Stimulated activated CD4-positive, alpha-beta T cell treated with anti-CD3 and anti-CD28 coated beads, Interleukin-15, amount 100 ng/mL, for 1 hour (primary cell): Measurements from ENCODE around the gene ZBTB17.

Experiments used
- DNase-seq, 2 donors: peaks; one replicate each; pipeline ENCODE4 v3.0.0-alpha.2; 2020; ENCODE audit warnings: low read depth in 1 of 2, low spot score in 1 of 2

ZBTB17 gene

DNA sequence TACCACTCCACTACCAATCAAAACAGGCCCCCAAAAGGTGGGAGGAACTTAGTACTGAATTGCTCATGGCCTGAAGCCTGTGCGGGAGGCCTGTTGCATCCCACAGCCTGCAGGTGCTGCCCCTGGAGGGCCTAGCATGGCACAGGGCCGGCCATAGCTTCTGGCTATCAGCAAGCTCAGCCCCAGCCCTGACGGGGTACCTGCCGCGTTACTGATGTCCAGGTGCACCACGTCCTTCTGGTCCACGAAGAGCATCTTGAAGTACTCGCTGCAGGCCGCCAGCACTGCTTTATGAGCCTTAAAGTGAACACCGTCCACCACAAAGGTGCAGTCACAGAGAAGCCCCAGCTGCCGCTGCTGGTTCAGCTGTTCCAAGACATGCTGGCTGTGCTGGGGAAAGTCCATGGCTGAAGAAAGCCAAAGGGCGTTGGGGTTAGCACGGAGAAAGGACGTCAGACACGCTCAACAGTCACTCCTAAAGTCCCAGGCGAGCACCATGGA lies 27.8 kb downstream of the ZBTB17 start:
- DNase-seq, result no peak

DNA sequence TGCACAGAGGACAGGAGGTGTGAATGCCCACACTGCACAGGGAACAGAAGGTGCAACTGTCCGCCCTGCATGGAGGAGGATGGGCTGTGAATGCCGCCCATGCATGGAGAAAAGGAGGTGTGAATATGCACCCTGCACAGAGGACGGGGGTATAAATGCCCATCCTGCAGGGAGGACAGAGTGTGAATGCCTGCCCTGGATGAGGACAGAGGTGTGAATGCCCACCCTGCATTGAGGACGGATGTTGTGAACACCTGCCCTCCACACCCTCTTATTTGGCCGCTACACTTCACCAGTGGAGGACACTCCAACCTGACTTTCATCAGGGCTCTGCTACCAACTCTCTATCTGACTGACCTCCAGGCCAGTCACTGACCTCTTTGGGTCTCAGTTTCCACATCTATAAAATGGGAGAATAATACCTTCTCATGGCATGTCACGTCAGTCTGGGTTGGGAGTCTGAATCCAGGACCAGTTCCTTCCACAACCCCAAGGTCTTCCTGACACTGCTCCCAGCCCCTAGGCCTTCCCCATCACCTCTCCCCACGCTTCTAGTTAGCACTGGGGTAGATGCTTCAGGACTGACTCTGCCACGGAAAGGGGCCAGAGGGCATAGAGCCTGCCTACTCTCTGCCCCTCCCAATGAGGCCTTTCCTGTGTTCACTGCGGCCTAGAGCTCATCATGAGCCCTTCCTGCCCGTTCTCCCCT lies 28.4 kb downstream of the ZBTB17 start:
- no peak for DNase-seq

DNA sequence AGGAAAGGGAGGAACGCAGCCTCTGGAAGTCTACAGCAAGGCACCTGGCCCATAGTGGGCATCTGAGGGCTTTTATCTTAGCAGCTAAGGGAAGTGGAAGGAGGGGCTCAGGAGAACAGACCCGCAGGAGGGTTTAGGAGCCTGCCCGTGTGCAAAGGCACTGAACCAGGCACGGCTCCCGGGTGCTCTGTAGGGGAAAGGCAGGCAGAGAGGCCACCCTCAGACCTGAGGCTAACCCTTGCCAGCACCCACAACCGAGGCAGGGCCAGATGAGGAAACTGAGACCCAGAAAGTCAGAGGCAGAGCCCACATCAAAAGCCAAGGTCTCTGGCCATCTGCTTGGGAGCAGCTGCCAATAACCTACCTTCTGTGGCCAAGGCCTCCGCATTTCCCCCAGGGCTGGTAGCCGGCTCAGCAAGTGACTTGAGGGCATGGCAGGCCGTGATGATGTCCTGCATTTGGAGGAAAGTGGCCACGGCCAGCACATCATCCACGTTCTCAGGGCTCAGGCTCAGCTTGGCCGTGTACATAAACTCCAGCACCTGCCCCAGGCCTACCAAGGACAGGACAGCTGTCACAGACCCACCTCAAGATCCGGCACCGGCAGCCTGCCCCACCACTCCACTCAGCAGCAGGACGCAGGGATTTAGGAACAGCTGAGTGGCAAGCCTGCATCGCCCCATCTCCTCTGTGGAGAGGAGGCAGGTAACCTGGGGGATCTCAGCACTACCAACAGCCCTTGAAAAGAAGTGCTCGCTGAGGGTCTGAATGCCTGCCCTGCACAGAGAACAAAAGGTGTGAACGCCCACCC lies 29.1 kb downstream of the ZBTB17 start:
- no peak for DNase-seq

DNA sequence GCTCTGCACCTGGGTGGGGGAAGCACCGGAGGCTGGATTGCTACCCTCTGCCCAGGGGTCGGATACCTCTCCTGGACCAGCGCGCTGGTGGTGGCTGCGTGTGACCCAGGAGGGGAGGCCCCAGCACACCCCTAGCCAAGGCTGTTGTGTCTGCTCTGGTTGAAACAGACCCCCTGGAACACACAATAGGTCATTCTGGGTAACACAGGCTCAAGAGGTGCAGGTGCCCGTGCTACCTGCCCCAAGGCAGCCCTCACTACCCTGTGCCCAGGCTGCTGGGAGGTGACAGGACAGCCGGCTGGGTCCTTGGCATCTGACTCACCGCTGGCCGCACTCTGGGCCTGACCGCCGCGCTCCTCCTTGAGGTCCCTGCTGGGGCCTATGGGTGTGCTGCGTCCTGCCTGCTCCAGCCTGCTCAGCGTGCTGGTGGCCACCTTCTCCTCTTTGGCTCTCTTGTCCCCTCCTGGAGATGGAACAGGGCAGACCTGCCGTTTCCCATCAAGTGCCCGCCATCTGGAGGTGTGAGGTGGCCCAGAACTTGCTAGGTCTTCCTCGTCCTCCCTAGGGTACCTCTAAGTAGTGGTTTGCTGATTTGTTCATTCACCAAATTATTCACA lies 30.0 kb downstream of the ZBTB17 start:
- DNase-seq, result no peak

DNA sequence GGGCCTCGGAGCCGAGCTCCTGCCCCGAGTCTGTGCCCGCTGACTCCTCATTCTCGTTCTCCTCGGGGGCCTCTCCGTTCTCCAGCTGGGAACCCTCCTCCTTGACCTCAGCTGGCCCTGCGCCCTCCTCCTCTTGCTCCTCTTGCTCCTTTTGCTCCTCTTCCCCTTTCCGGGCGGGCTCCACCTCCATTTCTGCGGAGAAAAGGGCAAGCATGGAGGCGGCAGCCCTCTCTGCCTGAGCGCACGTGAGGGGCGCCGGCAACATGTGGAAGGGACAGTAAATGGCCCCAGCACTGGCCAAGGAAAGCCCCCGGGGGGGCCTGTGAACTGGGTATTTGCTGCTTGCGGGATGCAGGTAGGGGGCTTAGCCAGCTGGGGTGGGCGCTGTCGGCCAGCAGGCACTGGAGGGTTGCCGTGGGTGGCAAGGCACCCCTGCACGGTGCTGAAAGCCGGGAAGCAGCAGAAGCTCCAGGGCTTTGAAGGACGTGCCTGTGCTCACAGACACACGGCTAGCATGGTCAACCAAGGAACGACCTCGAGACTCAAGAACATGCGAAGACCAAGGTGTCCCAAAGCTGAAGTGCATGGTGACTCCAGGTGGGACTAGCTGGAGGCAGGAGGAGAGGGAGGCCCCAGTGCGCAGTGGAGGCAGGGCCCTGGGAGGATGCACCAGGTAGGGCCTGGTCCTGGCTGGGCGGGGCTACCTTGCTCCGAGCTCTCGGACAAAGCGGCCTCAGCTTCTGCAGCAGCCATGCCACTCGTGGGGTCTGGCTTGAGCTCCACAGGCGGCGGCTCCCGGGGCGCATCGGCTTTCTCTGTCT lies 30.7 kb downstream of the ZBTB17 start:
- no peak for DNase-seq

DNA sequence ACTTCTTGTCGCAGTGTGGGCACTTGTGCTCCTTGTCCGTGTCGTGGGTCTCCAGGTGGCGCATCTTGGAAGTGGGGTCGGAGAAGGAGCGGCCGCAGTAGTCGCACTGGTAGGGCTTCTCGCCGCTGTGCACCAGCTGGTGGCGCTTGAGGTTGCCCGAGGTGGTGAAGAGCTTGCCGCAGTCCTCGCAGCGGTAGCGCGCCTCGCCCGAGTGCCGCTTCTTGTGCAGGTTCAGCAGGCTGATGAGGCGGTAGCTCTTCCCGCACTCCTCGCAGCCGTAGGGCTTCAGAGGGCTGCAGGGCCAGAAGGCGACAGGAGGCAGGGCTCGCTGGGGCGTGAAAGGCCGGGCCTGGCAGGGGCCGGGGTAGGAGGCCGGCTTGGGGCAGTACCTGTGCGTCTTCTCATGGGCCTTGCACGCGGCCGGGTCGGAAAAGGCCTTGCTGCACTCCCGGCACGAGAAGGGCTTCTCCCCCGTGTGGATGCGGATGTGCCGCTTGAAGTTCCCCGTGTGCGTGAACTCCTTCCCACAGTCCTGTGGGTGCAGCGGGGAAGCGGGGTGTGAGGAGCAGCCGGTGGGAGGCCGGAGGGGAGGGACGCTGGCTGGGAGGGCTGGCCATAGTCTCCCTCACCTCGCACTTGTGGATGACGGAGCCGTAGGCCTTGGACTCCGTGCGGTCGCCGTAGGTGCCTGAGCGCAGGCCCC lies 31.4 kb downstream of the ZBTB17 start:
- no peak for DNase-seq

DNA sequence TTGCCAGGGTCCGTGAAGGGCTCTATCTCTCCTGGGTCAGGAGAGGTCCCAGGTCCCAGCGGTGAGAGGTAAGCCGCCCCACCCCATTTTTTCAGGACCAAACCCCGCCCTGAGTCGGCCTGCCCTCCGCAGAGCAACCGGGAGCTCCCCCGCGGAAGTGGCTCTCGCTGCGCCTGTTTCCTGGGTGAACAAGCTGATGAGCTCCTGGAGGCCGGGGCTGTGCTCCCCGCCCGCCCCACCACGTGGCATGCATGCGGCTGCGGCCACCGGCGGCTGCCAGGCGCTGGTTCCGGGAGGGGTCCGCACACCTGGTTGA lies 32.0 kb downstream of the ZBTB17 start:
- DNase-seq, result no peak

DNA sequence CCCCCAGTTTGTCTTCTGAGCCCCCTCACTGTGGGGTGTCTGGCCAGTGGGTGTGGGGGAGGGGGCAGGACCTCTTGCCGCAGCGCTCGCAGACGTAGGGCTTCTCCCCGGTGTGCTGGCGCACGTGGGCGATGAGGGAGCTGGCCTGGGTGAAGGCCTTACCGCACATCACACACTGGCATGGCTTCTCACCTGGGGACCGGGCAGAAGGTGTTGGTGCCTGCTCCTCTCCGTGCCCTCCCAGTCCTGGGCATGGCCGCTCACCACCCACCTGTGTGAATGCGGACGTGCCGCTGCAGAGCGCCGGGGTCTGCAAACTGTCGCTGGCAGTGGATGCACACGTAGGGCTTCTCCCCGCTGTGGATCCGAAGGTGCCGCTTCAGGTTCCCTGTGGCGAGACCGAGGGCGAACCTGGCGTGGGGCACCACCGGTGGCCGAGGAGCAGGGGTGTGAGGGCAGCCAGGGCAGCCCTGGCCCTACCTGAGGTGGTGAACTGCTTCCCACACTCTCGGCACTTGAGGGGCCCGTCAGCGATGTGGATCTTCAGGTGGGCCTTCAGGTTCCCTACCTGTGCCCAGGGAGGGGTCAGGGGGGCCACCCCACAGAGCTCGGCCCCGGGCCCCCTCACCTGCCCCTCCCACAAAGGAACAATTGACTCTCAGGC lies 32.4 kb downstream of the ZBTB17 start:
- no peak for DNase-seq

DNA sequence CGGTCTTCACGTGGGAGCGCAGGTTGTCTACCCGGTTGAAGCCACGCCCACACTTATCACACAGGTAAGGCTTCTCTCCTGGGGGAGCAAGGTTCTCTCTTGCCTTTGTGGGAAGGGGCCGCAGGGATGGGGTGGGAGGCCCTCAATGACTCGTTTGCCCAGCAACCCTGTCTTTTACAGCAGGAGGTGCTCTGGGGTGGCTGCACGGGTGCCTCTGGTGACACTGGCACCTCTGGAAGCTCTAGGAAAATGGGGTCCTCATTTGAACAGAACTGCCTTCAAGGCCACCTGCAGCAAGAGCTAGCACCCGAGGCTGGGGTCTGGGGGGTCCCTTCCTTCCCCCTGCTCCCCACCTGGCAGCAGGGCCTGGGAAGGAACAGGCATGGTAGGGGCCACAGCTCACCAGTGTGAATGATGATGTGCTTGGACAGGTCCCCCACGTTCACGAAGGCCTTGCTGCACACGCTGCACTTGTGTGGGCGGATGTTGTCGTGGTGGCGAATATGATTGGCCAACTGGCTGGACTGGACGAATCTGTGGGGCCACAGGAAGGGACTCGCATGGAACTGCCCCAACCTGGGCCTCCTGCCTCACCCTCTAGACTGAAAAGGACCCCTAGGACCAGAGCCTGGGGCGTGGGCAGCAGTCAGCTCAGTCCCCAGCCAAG lies 33.1 kb downstream of the ZBTB17 start:
- DNase-seq, result no peak

DNA sequence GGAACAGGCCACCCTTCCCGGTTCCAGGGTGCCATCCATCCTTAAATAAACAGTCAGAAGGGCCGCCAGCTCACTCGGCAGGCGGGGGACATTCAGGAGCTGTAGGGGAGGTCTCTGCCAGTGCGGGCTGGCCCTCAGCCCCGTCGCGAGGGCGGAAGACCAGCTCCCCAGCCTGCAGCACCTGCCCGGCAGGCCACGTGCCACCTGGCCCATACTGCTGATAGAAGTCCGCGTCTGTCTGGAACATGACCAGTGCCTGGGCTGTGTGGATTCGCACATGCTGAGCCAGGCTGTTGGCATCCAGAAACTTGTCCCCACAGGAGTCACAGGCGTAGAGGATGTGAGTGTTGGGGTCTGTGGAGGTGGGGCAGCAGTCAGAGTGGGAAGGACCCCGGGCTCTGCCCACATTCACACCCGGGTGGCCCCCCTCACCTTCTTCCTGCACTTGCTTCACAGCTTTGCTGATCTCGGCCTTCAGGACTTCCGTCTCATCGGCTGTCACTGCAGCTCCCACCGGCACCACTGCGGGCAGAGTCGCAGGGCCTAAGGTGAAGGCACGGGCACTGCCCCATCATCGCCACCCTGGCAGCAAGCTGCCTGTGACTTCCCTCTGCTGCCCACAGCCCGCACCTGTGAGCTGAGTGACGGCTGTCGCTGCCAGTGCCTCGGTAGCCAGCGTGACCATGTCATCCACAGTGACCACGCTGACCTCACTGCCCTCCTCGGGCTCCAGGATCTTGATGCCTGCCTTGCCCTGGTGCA lies 33.8 kb downstream of the ZBTB17 start:
- DNase-seq, result no peak

DNA sequence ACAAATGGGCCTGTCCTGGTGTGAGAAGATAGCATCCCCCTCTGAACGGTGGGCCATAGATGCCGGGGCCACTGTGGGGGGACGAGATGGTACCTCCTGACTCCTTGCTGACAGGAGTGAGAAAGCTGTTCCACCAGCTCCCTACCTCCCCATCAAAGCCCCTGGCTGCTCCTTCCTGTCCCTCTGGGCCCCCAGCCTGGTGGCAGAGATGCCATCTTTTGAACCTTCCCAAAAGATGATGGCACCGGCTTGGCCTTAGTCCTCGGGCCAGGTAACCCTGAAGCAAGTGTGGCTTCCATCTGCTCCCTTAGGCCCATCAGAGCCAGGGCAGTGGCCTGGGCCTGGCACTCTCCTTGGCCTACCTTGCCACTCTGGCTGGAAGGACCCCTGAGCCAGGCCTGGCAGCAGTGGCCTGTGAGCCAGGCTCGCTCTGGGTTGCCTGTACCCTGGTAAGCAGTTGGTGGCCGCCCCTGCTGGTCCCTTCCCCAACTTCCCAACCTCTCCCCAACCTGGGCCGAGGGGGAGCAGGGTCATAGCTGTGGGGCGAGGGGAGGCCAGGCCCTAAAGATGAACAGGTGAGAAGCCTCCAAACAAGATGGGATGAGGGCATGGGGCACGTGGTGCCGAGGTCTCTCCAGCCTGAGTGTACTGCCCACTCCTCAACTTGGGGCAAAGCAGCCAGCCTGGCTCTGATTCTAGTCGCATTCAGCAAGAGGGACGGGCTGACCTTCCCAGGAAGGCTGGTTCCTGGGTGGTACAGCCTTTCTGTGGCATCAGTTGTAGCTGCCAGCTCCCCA lies 34.7 kb downstream of the ZBTB17 start:
- no peak for DNase-seq

DNA sequence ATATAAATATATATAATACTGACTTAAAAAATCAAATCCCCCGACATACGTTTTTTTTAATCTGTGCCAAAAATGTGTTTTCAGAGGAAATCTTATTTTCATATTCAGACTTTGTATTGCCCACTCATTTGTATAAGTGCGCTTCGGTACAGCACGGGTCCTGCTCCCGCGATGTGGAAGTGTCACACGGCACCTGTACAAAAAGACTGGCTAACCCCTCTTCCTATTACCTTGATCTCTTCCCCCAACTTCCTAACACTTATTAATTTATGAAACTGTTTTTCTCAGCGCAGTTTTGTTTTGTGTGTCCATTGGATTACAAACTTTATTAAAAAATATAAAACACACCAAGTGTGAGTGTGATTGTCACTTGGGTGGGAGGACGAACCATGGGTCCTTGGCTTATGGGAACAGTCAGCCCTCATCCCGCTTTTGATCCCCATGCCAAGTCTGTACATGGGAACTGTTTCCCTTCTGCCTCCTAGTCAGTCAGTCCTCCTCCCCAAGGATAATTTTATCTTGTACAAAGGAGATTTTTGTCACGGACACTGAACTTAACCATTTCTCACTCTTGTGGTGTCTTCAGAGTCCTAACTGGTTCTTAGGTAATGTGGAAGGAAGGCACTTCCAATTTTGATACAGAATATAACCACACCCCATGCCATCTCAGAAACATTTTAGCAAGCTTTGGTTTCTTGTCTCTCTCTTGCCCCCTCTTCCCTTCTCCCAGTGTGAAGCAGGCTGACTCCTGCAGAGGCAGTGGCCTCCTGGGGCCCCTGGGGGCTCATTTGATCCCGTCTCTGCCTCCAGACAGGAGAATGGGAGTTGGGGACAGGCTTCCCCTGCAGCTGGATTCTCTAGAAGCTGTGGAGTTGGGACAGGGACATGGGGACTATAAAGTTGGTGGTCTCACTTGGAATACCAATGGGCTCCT lies 35.5 kb downstream of the ZBTB17 start:
- DNase-seq, result no peak

DNA sequence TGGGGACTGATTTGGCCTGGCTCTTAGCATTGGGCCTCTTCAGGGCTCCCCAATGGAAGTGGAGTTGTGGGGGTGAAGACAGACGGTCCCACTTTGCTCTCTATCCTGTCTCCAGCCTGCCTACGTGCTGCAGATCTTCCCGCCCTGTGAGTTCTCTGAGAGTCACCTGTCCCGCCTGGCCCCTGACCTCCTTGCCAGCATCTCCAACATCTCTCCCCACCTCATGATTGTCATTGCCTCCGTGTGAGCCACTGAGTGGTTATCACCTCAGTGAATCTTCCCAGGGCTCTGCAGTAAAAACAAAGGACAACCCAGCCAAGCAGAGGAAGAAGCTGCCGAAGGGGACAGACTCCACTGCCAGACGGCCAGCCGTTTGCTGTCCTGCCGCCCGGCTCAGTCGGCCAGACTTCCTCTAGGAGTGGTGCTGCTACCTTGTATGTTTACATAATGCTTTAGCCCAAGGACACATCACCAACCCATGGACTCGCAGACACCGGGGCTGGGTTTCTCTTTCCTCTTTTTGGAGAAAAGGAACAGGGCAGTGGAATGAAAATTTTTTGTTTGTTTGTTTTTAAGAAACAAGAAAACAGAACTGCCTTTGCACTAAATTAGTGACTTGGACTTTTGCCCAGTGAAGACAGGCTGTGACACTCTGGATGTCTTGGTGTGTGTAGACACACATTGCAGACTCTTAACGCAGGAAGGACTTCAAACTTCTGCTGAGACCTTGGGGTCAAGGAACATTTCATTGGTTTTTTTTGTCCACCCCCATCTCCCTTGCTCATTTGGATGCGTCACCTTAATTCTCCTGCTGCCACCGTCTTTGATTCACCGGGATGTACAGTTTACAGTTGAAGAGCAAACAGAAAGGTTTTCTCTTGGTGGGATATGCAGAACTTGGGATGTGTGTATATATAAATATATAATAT lies 36.5 kb downstream of the ZBTB17 start:
- DNase-seq, result no peak

DNA sequence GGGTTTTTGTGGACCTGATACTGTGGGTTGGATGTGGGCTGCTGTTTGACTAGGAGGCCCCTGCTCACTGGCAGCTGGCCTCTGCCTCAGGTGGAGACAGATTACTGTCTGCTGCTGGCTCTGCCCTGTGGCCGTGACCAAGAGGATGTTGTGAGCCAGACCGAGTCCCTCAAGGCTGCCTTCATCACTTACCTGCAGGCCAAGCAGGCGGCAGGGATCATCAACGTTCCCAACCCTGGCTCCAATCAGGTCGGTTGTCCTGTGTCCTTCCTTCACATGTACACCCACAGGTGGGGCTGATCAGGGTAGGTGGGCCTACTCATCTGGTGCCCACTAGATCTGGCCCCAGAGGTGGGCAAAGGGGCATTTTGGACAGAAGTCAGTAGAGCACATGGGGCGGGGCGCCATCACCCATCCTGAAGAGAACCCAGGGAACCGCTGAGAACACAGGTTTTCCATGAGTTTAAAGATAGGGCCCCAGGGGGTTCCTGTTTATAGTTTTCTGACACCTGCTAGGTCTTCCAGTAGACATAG lies 37.2 kb downstream of the ZBTB17 start:
- DNase-seq, result no peak

DNA sequence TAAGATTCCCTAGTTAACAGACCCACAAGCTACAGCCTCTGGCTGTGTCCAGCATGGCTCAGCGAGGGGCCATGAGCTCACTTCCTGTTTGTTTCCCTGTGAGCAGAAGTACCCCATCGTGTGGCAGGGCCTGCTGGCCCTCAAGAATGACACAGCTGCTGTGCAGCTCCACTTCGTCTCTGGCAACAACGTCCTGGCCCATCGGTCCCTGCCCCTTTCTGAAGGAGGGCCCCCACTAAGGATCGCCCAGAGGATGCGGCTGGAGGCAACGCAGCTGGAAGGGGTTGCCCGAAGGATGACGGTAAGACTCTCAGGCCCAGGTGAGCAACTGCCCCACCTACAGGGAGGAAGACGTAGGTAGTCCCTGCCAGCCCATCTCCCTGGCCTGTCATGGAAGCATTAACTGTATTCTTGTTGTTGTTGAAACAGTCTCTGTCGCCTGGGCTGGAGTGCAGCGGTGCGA lies 38.2 kb downstream of the ZBTB17 start:
- DNase-seq, result no peak

DNA sequence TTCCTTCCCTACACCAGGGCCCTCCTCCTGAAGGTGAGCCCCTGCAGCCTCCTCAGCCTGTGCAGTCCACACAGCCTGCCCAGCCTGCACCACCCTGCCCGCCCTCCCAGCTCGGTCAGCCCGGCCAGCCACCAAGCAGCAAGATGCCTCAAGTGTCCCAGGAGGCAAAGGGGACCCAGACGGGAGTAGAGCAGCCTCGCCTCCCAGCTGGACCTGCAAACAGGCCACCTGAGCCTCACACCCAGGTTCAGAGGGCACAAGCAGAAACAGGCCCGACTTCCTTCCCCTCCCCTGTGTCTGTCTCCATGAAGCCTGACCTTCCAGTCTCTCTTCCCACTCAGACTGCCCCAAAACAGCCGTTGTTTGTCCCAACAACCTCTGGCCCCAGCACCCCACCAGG lies 38.8 kb downstream of the ZBTB17 start:
- DNase-seq, result no peak
